Measurements from ENCODE around the gene CCDC57. TPM values are rescaled to one million over a fixed set of nuclear protein-coding genes. Genes with fewer than 3 reads are reported as not detected.
A peak's percentile ranks its signal among the peaks of the same experiment; 100 is the strongest.
"Not testable (repeated sequence)": the region's sequence is repeated elsewhere in the genome, so short reads cannot be mapped to it uniquely, and the experiment has no call there.

Gene CCDC57
- total RNA-seq, 1 experiment from 2014 or later, result 4.7 TPM

- DNase-seq (ENCODE audit: low spot score), result peak; percentile 56
Measured at GRCh38 chr17:82153745-82154375, 58.8 kb downstream of the CCDC57 start.

GRCh38 chr17:82153295-82153691 lies 59.3 kb downstream of the CCDC57 start:
- DNase-seq (ENCODE audit: low spot score), result no peak

DNA sequence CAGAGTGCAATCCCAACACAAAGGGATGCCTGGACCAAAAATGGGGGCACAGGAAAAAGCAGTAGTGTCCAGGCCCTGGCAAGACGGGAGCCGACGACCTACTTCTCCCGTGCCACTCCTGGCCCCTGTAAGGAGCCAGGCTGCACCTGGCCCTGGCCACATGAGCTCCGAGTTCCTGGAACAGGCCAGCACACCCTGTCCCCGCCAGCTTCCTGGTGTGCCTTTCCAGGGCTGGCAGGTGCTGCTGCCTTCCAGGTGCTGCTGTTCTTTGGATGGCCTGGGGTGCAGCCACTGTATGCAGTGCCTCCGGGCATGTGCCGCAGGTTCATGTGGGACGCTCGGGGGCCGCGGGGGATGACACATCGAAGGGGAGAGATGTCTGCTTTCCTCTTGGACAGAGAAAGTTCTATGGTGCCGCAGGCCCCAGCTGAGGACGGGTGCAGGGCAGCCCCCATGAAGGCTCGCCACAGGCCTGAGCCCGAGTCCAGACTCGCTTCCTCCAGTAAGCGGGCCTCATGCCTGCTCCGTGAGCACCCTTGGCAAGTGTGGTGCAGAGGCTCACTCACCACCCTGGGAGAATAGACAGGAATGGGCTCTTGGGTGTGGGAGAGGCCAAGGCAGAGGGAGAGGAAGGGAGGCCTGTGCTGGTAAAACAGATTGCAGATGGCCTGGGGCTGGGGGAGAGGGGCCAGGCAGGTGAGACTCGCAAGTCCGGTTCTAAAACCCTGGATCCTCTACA lies 59.9 kb downstream of the CCDC57 start:
- DNase-seq (ENCODE audit: low spot score), result no peak

DNA sequence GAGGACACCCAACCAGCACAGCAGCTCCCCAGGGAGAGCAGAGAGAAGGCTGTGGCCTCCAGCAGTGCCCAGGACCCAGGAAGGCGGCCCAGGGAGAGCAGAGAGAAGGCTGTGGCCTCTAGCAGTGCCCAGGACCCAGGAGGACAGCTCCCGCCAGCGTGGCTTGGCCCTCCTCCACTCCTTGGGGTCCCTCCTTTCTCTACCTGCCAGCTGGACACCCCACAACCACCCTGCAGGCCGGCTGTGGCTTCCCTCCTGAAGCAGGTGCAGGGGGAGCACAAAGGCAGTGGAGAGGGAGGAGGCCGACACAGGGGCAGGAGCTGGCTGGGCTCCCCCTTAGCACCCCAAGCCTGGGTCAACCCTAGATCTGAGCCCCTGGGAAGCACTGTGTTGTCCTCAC lies 60.5 kb downstream of the CCDC57 start:
- DNase-seq (ENCODE audit: low spot score), result no peak

DNA sequence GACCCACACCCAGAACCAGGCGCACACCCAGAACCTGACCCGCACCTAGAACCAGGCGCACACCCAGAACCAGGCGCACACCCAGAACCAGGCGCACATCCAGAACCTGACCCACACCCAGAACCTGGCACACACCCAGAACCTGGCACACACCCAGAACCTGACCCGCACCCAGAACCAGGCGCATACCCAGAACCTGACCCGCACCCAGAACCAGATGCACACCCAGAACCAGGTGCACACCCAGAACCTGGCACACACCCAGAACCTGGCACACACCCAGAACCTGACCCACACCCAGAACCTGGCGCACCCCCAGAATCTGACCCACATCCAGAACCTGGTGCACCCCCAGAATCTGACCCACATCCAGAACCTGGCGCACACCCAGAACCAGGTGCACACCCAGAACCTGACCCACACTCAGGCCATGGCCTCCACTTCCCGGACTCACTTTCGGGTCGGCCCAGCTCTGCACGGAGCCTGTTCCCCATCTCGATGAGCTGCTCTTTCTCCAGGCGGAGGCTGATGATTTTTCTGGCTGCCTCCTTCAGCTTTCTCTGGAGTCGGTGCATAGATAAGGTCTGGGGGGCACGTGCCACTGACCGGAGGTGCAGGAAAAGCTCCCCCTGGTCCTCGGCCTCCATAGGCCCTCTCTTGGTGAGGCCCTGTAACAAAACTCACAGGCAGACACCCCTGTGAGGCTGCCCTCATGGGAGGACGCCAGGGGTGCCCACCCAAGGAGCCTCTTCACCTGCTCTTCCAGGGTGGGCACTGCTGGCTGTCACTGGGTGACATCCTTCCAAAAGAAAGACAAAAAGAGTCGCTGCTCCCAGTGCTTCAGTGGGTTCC lies 61.3 kb downstream of the CCDC57 start:
- no peak for DNase-seq (ENCODE audit: low spot score)

DNA sequence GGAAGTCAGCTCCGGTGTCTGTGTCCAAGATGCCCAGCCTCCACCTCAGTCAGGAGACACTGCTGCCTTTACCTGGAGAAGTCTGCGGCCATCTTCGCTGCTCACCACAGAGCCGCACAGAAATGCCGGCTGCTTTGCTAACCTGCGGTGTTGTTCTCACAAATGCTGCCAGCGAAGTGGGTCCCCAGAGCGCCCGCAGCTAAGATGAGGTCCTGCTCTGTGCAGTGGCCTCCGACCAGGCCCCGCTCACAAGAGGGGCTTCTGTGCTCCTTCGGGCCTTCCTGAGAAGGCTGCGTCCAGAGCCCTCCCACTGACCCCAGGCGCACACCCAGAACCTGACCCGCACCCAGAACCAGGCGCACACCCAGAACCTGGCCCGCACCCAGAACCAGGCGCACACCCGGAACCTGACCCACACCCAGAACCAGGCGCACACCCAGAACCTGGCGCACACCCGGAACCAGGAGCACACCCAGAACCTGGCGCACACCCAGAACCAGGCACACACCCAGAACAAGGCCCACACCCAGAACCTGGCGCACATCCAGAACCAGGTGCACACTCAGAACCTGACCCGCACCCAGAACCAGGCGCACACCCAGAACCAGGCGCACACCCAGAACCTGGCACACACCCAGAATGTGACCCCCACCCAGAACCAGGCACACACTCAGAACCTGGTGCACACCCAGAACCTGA lies 63.1 kb downstream of the CCDC57 start:
- no peak for DNase-seq (ENCODE audit: low spot score)

- DNase-seq (ENCODE audit: low spot score), result no peak
Measured at GRCh38 chr17:82148997-82149396, 63.6 kb downstream of the CCDC57 start.

- DNase-seq (ENCODE audit: low spot score), result no peak
Measured at GRCh38 chr17:82148011-82148410, 64.6 kb downstream of the CCDC57 start.

DNA sequence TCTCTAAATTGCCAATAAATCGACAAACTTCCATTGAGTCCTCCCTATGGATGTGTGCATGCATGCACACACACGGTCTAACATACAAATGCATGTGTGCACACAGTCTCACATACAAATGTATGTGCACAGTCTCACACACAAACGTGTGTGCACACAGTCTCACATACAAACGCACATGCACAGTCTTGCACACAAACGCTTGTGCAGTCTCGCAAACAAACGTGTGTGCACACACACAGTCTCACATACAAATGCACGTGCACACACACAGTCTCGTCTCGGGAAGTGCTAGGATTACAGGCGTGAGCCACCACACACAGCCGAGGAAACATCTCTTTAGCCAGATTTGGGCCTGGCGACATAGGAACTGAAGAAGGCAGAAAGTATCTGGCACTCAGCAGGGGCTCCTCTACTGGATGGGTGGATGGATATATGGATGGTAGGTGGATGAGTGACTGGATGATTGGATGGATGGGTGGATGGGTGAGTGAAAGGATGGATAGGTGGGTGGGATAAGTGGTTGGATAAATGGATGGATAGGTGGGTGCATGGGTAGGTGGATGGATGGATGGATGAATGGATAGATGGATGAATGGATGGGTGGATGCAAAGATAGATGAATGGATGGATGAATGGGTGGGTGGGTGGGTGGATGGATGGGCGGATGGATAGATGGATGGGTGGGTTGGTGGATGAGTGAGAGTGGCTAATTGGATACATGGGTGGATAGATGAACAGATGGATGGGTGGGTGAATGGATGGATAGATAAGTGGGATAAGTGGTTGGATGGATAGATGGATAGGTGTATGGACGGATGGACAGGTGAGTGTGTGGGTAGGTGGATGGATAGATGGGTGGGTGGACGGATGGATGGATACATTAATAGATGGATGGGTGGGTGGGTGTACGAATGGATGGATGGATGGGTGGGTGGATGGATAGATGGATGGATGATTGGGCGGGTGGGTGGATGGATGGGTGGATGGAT lies 65.7 kb downstream of the CCDC57 start:
- no peak for DNase-seq (ENCODE audit: low spot score)

GRCh38 chr17:82145550-82146155 lies 67.0 kb downstream of the CCDC57 start:
- no peak for DNase-seq (ENCODE audit: low spot score)

- no peak for DNase-seq (ENCODE audit: low spot score)
Measured at GRCh38 chr17:82143333-82143732, 69.3 kb downstream of the CCDC57 start.

DNA sequence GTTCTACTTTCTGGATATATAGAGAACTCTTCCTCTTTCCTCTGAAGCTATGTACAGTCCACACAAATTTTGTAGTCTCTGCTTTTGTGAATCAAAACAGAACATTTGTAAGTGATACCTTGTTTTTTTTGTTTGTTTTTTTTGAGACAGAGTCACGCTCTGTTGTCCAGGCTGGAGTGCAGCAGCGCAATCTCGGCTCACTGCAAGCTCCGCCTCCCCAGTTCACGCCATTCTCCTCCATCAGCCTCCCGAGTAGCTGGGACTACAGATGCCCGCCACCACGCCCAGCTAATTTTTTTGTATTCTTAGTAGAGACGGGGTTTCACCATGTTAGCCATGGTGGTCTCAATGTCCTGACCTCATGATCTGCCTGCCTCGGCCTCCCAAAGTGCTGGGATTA lies 72.7 kb downstream of the CCDC57 start:
- DNase-seq (ENCODE audit: low spot score), result not testable (repeated sequence)

GRCh38 chr17:82138511-82138992 lies 74.1 kb downstream of the CCDC57 start:
- DNase-seq (ENCODE audit: low spot score), result no peak

- DNase-seq (ENCODE audit: low spot score), result no peak
Measured at GRCh38 chr17:82134101-82134500, 78.5 kb downstream of the CCDC57 start.

DNA sequence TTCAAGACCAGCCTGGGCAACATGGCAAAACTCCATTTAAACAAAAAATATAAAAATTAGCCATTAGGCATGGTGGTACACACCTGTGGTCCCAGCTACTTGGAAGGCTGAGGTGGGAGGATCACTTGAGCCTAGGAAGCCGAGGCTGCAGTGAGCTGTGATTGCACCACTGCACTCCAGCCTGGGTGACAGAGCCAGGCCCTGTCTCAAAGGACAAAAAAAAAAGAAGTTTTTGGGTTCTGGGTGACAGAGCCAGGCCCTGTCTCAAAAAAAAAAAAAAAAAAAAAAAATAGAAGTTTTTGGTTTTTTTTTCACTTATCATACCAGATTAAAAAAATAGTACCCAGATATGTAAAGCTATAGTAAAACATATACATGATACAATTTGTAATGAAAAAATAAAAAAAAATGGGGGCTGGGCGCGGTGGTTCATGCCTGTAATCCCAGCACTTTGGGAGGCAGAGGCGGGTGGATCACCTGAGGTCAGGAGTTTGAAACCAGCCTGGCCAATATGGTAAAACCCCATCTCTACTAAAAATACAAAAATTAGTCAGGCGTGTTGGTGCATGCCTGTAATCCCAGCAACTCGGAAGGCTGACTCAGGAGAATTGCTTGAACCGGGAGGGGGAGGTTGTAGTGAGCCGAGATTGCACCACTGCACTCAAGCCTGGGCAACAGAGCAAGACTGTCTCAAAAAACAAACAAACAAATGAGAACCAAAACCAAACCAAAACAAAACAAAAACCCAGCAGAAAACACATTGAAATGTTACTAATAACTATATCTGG lies 79.3 kb downstream of the CCDC57 start:
- peak; percentile 47 for DNase-seq (ENCODE audit: low spot score)

DNA sequence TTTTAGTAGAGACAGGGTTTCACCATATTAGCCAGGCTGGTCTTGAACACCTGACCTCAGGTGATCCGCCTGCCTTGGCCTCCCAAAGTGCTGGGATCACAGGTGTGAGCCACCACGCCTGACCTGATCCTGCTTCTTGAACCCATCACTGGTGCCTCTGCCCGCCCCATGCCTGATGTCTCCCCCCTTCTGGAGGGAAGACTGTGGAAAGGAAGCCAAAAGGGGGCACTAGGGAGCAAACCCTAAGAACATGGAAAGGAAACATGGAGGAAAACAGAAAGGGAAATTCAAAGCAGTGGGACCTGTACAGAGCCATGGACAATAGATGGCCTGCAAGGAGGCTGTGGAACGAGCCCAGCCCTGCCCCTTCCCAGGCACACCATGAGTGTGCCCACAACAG lies 83.5 kb downstream of the CCDC57 start:
- no peak for DNase-seq (ENCODE audit: low spot score)

- no peak for DNase-seq (ENCODE audit: low spot score)
Measured at GRCh38 chr17:82128287-82128686, 84.4 kb downstream of the CCDC57 start.

- DNase-seq (ENCODE audit: low spot score), result no peak
Measured at GRCh38 chr17:82127704-82128103, 84.9 kb downstream of the CCDC57 start.

GRCh38 chr17:82127315-82127595 lies 85.4 kb downstream of the CCDC57 start:
- DNase-seq (ENCODE audit: low spot score), result no peak

Data from H4 (cell line).